HEK293T (cell line): ENCODE measurements around the gene ARFIP1.

Source experiments
- CTCF ChIA-PET: fragments of 350-600 bp; formaldehyde crosslinking; extraction: SDS; loops from one replicate; lab custom pipeline; 2021; ENCODE audit warnings: antibody characterized with exemption, inconsistent platforms; lab: Yijun Ruan, JAX
- POLR2A ChIA-PET: fragments of 350-600 bp; formaldehyde crosslinking; extraction: SDS; loops from one replicate; lab custom pipeline; 2020; ENCODE audit warnings: antibody characterized with exemption, inconsistent platforms; lab: Yijun Ruan, JAX
- DNase-seq: peaks from one replicate; pipeline ENCODE4 v3.0.0; 2012; ENCODE audit warnings: mixed read lengths; ENCODE audit errors: extremely low spot score
- ARNT ChIP-seq: fragments of 450-650 bp; IDR thresholded peaks from 2 replicates; pipeline ENCODE4 v1.6.1; 2017; ENCODE audit warnings: mild to moderate bottlenecking
- BHLHE40 ChIP-seq: fragments of 450-650 bp; IDR thresholded peaks from 2 replicates; pipeline ENCODE4 v1.6.1; 2016; ENCODE audit warnings: mild to moderate bottlenecking, moderate library complexity, borderline replicate concordance
- CTBP1 ChIP-seq: fragments of 450-650 bp; IDR thresholded peaks from 2 replicates; pipeline ENCODE4 v1.6.1; 2016; ENCODE audit warnings: borderline replicate concordance
- ELF4 ChIP-seq: fragments of 450-650 bp; IDR thresholded peaks from 2 replicates; pipeline ENCODE4 v1.6.1; 2017; ENCODE audit warnings: antibody characterized with exemption
- FOXA1 ChIP-seq: fragments of 450-650 bp; IDR thresholded peaks from 2 replicates; pipeline ENCODE4 v1.6.1; 2016; ENCODE audit warnings: mild to moderate bottlenecking
- FOXK2 ChIP-seq: fragments of 450-650 bp; IDR thresholded peaks from 2 replicates; pipeline ENCODE4 v1.6.1; 2016; ENCODE audit warnings: mild to moderate bottlenecking
- FOXM1 ChIP-seq: fragments of 450-650 bp; IDR thresholded peaks from 2 replicates; pipeline ENCODE4 v1.6.1; 2017; ENCODE audit warnings: mild to moderate bottlenecking, borderline replicate concordance
- HDGF ChIP-seq: fragments of 450-650 bp; IDR thresholded peaks from 2 replicates; pipeline ENCODE4 v1.6.1; 2017; ENCODE audit warnings: antibody characterized with exemption, borderline replicate concordance
- L3MBTL2 ChIP-seq: fragments of 450-650 bp; conservative IDR thresholded peaks from 2 replicates; pipeline ENCODE4 v1.6.1; 2016; ENCODE audit warnings: mild to moderate bottlenecking
- LEF1 ChIP-seq: fragments of 450-650 bp; IDR thresholded peaks from 2 replicates; pipeline ENCODE4 v1.6.1; 2017; ENCODE audit warnings: mild to moderate bottlenecking, borderline replicate concordance
- NFRKB ChIP-seq: fragments of 450-650 bp; IDR thresholded peaks from 2 replicates; pipeline ENCODE4 v1.6.1; 2016; ENCODE audit warnings: mild to moderate bottlenecking, moderate library complexity
- PKNOX1 ChIP-seq: fragments of 450-650 bp; IDR thresholded peaks from 2 replicates; pipeline ENCODE4 v1.6.1; 2016
- SP1 ChIP-seq: fragments of 450-650 bp; IDR thresholded peaks from 2 replicates; pipeline ENCODE4 v1.6.1; 2017
- SUZ12 ChIP-seq: fragments of 450-650 bp; IDR thresholded peaks from 2 replicates; pipeline ENCODE4 v1.6.1; 2016; ENCODE audit warnings: mild to moderate bottlenecking
- TARDBP ChIP-seq: fragments of 450-650 bp; IDR thresholded peaks from 2 replicates; pipeline ENCODE4 v1.6.1; 2016
- ZNF384 ChIP-seq: fragments of 450-650 bp; IDR thresholded peaks from 2 replicates; pipeline ENCODE4 v1.6.1; 2016

Gene ARFIP1

GRCh38 chr4:152785639-152786615, 6.2 kb downstream of the ARFIP1 start:
- ChIA-PET POLR2A (no interaction called here), CTCF (interaction anchor here (0.7 kb wide), 1 partner anchor 380 kb away, joined by 5 read pairs; no protein-coding TSS in a partner anchor)
- no peak for TF ChIP-seq BHLHE40
- no peak for TF ChIP-seq SUZ12
- no peak for TF ChIP-seq FOXA1
- TF ChIP-seq TARDBP, result no peak
- no peak for TF ChIP-seq ARNT
- no peak for TF ChIP-seq HDGF
- DNase-seq, result no peak

- no peak for TF ChIP-seq TARDBP
- TF ChIP-seq ZNF384, result no peak
- no peak for TF ChIP-seq HDGF
- TF ChIP-seq FOXA1, result no peak
- no peak for TF ChIP-seq SUZ12
- no peak for TF ChIP-seq FOXK2
- TF ChIP-seq LEF1, result no peak
- TF ChIP-seq ELF4, result no peak
- TF ChIP-seq NFRKB, result no peak
- no peak for TF ChIP-seq BHLHE40
- no peak for TF ChIP-seq ARNT
- TF ChIP-seq CTBP1, result no peak
- no peak for TF ChIP-seq L3MBTL2
- TF ChIP-seq SP1, result no peak
- TF ChIP-seq FOXM1, result no peak
- POLR2A ChIA-PET, result no interaction called here
These were observed 6.9 kb downstream of the ARFIP1 start for GRCh38 chr4:152786627-152787026.

GRCh38 chr4:152795891-152796290, 16.1 kb downstream of the ARFIP1 start:
- TF ChIP-seq ZNF384, result 0 out of 2 replicates have a peak, but pooled peaks have one; percentile 30
- no peak for TF ChIP-seq L3MBTL2
- ChIA-PET POLR2A (no interaction called here), CTCF (no interaction called here)
- no peak for DNase-seq

More at GRCh38 chr4:152786627-152787026, 6.9 kb downstream of the ARFIP1 start:
- DNase-seq, result no peak
- CTCF ChIA-PET, result interaction anchor here (0.7 kb wide), 1 partner anchor 380 kb away, joined by 5 read pairs; no protein-coding TSS in a partner anchor

- no peak for DNase-seq
- TF ChIP-seq LEF1 (no peak), ARNT (no peak), HDGF (no peak), ZNF384 (no peak), SP1 (no peak), FOXM1 (no peak), TARDBP (no peak)
- CTCF ChIA-PET, result no interaction called here
- POLR2A ChIA-PET, result no interaction called here
These were observed 23.8 kb downstream of the ARFIP1 start for GRCh38 chr4:152803541-152803940.

GRCh38 chr4:152805071-152805650, 25.4 kb downstream of the ARFIP1 start:
- ChIA-PET POLR2A (interaction anchor here (1.0 kb wide), 1 partner anchor 26 kb away, joined by 3 read pairs; the partner anchor contains the start of genes ARFIP1 and TIGD4), CTCF (no interaction called here)
- no peak for DNase-seq
- TF ChIP-seq PKNOX1 (no peak), FOXK2 (no peak), SP1 (no peak), FOXA1 (no peak)

- no peak for DNase-seq
- ChIA-PET CTCF (no interaction called here), POLR2A (no interaction called here)
- TF ChIP-seq TARDBP, result no peak
- TF ChIP-seq NFRKB, result no peak
- no peak for TF ChIP-seq SP1
- no peak for TF ChIP-seq FOXM1
- TF ChIP-seq ZNF384, result no peak
- no peak for TF ChIP-seq BHLHE40
- TF ChIP-seq PKNOX1, result no peak
These were observed 26.1 kb downstream of the ARFIP1 start for GRCh38 chr4:152805818-152806217.

GRCh38 chr4:152806501-152807125, 26.9 kb downstream of the ARFIP1 start:
- CTCF ChIA-PET, result no interaction called here
- POLR2A ChIA-PET, result no interaction called here
- TF ChIP-seq TARDBP (no peak), ELF4 (no peak), FOXA1 (no peak), PKNOX1 (no peak), ZNF384 (no peak), L3MBTL2 (no peak)
- no peak for DNase-seq
